HL-60/S4 treated with phorbol 12-myristate 13-acetate at 8.2 ng/mL for 4 days and 3 days (cell line): ENCODE data around the gene SYT10.
"Not testable (repeated sequence)": the region's sequence is repeated elsewhere in the genome, so short reads cannot be mapped to it uniquely, and the experiment has no call there.

Source experiments
- in situ Hi-C: fragments of 300-500 bp; cut with MboI; formaldehyde crosslinking; loops from 2 replicates; pipeline ENCODE4 v1.15.0; 2022; ENCODE audit warnings: low sequenced_read_pairs

The SYT10 gene

GRCh38 chr12:33357181-33357580 is 82.4 kb downstream of the SYT10 start:
- in situ Hi-C loops = no loop called here

- in situ Hi-C loops = no loop called here
These were observed 89.8 kb downstream of the SYT10 start for GRCh38 chr12:33349791-33350190.

- in situ Hi-C loops = not testable (repeated sequence)
These were observed 107.6 kb downstream of the SYT10 start for GRCh38 chr12:33331961-33332398.

- in situ Hi-C loops = no loop called here
These were observed 108.7 kb downstream of the SYT10 start for GRCh38 chr12:33330940-33331339.
